ENCODE results near the gene DDX59. TPM values are rescaled to one million over a fixed set of nuclear protein-coding genes. Genes with fewer than 3 reads are reported as not detected.

The DDX59 gene
- total RNA-seq, 1 donor from 2014 or later, result 25.3 TPM

DNA sequence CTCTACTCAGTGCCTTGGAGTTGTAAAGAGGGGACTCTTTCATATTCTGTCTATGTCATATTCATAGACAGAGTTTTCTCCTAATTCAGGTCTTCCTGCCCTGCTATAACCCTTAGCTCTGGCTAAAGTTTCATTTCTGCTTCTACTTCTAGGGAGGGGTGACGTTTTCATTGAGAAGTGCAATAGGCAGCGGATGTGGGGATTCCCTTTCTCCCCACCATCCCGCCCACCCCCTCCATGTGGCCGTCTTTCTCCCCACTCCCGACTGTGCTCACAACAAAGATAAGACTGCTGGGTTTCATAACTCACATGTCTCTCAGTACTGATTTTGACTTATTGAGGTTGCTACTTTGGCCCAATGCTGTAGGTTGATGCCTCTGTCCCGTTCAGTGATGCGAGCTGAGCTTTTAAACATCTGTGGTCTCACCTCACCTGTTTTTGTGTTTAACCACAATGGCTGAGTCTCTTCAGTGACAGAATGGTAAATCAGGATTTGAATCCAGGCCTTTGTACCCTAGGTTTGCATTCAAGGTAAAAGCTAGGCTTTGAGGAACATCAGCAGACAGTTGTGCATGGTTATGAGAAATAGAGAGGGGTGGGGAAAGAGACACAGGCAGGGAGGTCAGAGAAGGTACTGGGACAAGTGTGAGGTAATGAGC, 41.4 kb downstream of the DDX59 start:
- TF ChIP-seq, protein P1, sequence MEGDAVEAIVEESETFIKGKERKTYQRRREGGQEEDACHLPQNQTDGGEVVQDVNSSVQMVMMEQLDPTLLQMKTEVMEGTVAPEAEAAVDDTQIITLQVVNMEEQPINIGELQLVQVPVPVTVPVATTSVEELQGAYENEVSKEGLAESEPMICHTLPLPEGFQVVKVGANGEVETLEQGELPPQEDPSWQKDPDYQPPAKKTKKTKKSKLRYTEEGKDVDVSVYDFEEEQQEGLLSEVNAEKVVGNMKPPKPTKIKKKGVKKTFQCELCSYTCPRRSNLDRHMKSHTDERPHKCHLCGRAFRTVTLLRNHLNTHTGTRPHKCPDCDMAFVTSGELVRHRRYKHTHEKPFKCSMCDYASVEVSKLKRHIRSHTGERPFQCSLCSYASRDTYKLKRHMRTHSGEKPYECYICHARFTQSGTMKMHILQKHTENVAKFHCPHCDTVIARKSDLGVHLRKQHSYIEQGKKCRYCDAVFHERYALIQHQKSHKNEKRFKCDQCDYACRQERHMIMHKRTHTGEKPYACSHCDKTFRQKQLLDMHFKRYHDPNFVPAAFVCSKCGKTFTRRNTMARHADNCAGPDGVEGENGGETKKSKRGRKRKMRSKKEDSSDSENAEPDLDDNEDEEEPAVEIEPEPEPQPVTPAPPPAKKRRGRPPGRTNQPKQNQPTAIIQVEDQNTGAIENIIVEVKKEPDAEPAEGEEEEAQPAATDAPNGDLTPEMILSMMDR (IDR thresholded peaks at IDR 0.05; ENCODE audit: unreplicated experiment), result no peak
- DNase-seq (ENCODE audit: low spot score in 2 of 2, unreplicated experiment in 2 of 2), result no peak
- peaks cover 19% of the 10 kb centered on the region for H3K4me1 Mint-ChIP-seq
- no peak overlapping the region for H3K4me3 Mint-ChIP-seq
- H3K9me3 Mint-ChIP-seq, result no peaks in the 10 kb centered on the region
- H3K36me3 Mint-ChIP-seq, result no peaks in the 10 kb centered on the region
- no peaks in the 10 kb centered on the region for H3K27me3 Mint-ChIP-seq (ENCODE audit: low read depth)
- no peak overlapping the region for H3K27ac Mint-ChIP-seq

- Mint-ChIP-seq H3K9me3 (no peaks in the 10 kb centered on the region), H3K27ac (no peak overlapping the region), H3K36me3 (no peaks in the 10 kb centered on the region), H3K4me3 (no peak overlapping the region), H3K27me3 (ENCODE audit: low read depth) (no peaks in the 10 kb centered on the region), H3K4me1 (peaks cover 19% of the 10 kb centered on the region)
- DNase-seq (ENCODE audit: low spot score in 2 of 2, unreplicated experiment in 2 of 2), result no peak
- TF ChIP-seq, protein P1 (IDR thresholded peaks at IDR 0.05; ENCODE audit: unreplicated experiment), result no peak
These were observed 42.0 kb downstream of the DDX59 start for GRCh38 chr1:200627575-200628222.

DNA sequence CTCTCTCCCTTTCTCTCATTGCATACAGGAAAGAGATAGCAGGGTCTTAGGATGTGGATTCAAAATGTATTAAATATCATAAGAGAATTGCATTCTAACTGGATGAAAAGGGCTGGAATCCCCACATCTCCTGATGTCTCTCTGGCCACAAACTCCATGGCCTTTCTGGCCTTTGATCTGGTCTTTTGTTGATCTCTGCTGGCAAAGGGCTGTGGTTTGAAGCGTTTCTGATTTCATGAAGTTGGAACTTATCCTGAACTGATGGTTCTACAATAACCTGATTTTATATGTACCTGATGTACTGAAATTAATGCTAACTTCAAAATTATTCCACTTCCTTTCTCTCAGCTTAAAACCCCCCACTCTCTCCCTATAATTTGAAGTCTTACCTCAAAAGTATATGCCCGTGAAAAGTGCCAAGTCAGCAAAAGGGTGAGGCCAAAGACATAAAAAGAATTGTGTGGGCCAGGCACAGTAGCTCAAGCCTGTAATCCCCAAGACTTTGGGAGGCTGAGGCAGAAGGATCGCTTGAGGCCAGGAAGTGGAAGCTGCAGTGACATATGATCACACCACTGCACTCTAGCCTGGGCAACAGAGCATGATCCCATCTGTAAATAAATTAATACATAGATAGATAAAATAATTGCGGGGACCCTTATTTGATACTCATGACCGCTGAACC, 42.7 kb downstream of the DDX59 start:
- DNase-seq (ENCODE audit: low spot score in 2 of 2, unreplicated experiment in 2 of 2), result no peak
- H3K27ac Mint-ChIP-seq, result no peak overlapping the region
- TF ChIP-seq, protein P1 (IDR thresholded peaks at IDR 0.05; ENCODE audit: unreplicated experiment), result no peak
- no peaks in the 10 kb centered on the region for H3K27me3 Mint-ChIP-seq (ENCODE audit: low read depth)
- no peaks in the 10 kb centered on the region for H3K9me3 Mint-ChIP-seq
- H3K4me1 Mint-ChIP-seq, result peaks cover 19% of the 10 kb centered on the region
- no peaks in the 10 kb centered on the region for H3K36me3 Mint-ChIP-seq
- H3K4me3 Mint-ChIP-seq, result no peak overlapping the region

DNA sequence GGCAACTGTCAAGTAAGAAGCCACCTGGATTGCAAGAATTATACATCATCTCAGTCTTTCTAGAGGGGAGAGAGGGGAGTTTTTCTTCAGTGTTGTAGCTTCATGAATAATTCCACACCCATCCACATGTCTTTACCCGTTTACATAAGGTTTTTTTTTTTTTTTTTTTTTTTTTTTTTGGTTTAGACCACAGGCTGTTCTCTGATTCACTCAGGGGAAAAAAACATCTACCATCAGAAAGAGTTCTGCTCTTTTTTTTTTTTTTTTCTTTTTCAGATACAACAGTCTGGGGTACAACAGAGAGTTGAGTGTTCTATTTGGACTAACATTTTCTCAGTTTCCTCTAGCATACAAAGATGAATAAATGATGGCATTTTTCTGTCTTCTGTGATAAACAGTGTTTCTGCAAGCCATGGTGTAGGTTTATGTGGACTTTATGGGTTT, 44.3 kb downstream of the DDX59 start:
- TF ChIP-seq, protein P1 (IDR thresholded peaks at IDR 0.05; ENCODE audit: unreplicated experiment), result no peak
- Mint-ChIP-seq H3K4me1 (peaks cover 19% of the 10 kb centered on the region), H3K4me3 (no peak overlapping the region), H3K27me3 (ENCODE audit: low read depth) (no peaks in the 10 kb centered on the region), H3K27ac (no peak overlapping the region), H3K36me3 (no peaks in the 10 kb centered on the region), H3K9me3 (no peaks in the 10 kb centered on the region)
- DNase-seq (ENCODE audit: low spot score in 2 of 2, unreplicated experiment in 2 of 2), result no peak

- Mint-ChIP-seq H3K4me1 (peaks cover 17% of the 10 kb centered on the region), H3K27me3 (ENCODE audit: low read depth) (no peaks in the 10 kb centered on the region), H3K27ac (peak overlapping the region; percentile 30), H3K36me3 (no peaks in the 10 kb centered on the region), H3K9me3 (no peaks in the 10 kb centered on the region), H3K4me3 (no peak overlapping the region)
- no peak for DNase-seq (ENCODE audit: low spot score in 2 of 2, unreplicated experiment in 2 of 2)
- TF ChIP-seq, protein P1 (IDR thresholded peaks at IDR 0.05; ENCODE audit: unreplicated experiment), result no peak
These were observed 44.9 kb downstream of the DDX59 start for GRCh38 chr1:200624679-200625335.
